CD14-positive monocyte (primary cell): ENCODE results near the gene UBE3C. TPM values are rescaled to one million over a fixed set of nuclear protein-coding genes. Genes with fewer than 3 reads are reported as not detected.

Experiments used
- DNase-seq, 3 donors: peaks; one replicate each; pipeline ENCODE4 v3.0.0-alpha.2; 2011 to 2022
- H2AFZ ChIP-seq: 2 replicates; pipeline ENCODE4 v1.6.0; 2012; ENCODE audit warnings: mild to moderate bottlenecking, low read depth, low read length, inconsistent platforms; ENCODE audit not compliant: insufficient read depth, poor library complexity, severe bottlenecking
- H3K27ac ChIP-seq, 2 donors: 1 replicate in 1 of 2; 2 replicates in 1 of 2; pipeline ENCODE4 v1.5.1; 2012 to 2013; ENCODE audit warnings: low read length in 2 of 2, control low read depth in 1 of 2, inconsistent platforms in 1 of 2, low read depth in 1 of 2, mild to moderate bottlenecking in 1 of 2
- H3K27me3 ChIP-seq, 2 donors: one replicate each; pipeline versions ENCODE4 v1.6.0 to v1.6.1; 2011 to 2013; ENCODE audit warnings: low read length in 2 of 2; ENCODE audit not compliant: control insufficient read depth in 2 of 2, insufficient read depth in 2 of 2
- H3K36me3 ChIP-seq, 2 donors: replicated peaks in 1 of 2; 1 replicate in 1 of 2; 2 replicates in 1 of 2; pipeline versions ENCODE4 v1.5.1 to v1.6.1; 2012 to 2013; ENCODE audit warnings: low read length in 2 of 2, control low read depth in 1 of 2, inconsistent platforms in 1 of 2, mild to moderate bottlenecking in 1 of 2; ENCODE audit not compliant: insufficient read depth in 2 of 2, control insufficient read depth in 1 of 2
- H3K4me1 ChIP-seq, 2 donors: 1 replicate in 1 of 2; 2 replicates in 1 of 2; pipeline versions ENCODE4 v1.5.1 to v1.6.1; 2012 to 2013; ENCODE audit warnings: low read length in 2 of 2, control low read depth in 1 of 2, inconsistent platforms in 1 of 2, mild to moderate bottlenecking in 1 of 2, moderate library complexity in 1 of 2; ENCODE audit not compliant: insufficient read depth in 2 of 2, control insufficient read depth in 1 of 2
- H3K4me2 ChIP-seq: replicated peaks from 2 replicates; pipeline ENCODE3; 2012; ENCODE audit warnings: low read length, moderate library complexity, mild to moderate bottlenecking; ENCODE audit not compliant: poor library complexity, severe bottlenecking; ENCODE audit errors: extremely low read depth
- H3K4me3 ChIP-seq, 3 experiments: fragments of 200-600 bp in 1 of 3; sonication (generic) in 1 of 3; replicated peaks in 1 of 3; 1 replicate in 2 of 3; 2 replicates in 1 of 3; pipeline ENCODE4 v1.5.1; 2011 to 2013; ENCODE audit warnings: low read length in 3 of 3, mild to moderate bottlenecking in 3 of 3, control low read depth in 2 of 3, low read depth in 2 of 3, inconsistent platforms in 1 of 3, moderate library complexity in 1 of 3
- H3K79me2 ChIP-seq: 2 replicates; pipeline ENCODE4 v1.6.0; 2012; ENCODE audit warnings: mild to moderate bottlenecking, control low read depth, inconsistent platforms, low read length, moderate library complexity; ENCODE audit not compliant: insufficient read depth
- H3K9ac ChIP-seq: 2 replicates; pipeline ENCODE4 v1.6.0; 2017; ENCODE audit warnings: low read length, mild to moderate bottlenecking; ENCODE audit not compliant: insufficient read depth, poor library complexity, severe bottlenecking
- H3K9me3 ChIP-seq, 2 donors: replicated peaks in 1 of 2; 1 replicate in 1 of 2; 2 replicates in 1 of 2; pipeline versions ENCODE4 v1.5.1 to v1.6.1; 2012 to 2013; ENCODE audit warnings: low read length in 2 of 2, control low read depth in 1 of 2; ENCODE audit not compliant: control insufficient read depth in 1 of 2, insufficient read depth in 1 of 2
- H4K20me1 ChIP-seq: 2 replicates; pipeline ENCODE4 v1.6.0; 2012; ENCODE audit warnings: mild to moderate bottlenecking, low read length, control low read depth, moderate library complexity; ENCODE audit not compliant: insufficient read depth
- H3K27ac Mint-ChIP-seq, 7 donors: one replicate each; pipeline ENCODE4 v1.8.0; 2020; ENCODE audit warnings: mild to moderate bottlenecking in 7 of 7, mixed read lengths in 7 of 7, moderate library complexity in 6 of 7, inconsistent platforms in 2 of 7
- H3K27me3 Mint-ChIP-seq, 3 donors: one replicate each; pipeline ENCODE4 v1.8.0; 2021 to 2022; ENCODE audit warnings: low read depth in 3 of 3, mild to moderate bottlenecking in 3 of 3, mixed read lengths in 3 of 3, moderate library complexity in 3 of 3, inconsistent platforms in 1 of 3
- H3K36me3 Mint-ChIP-seq, 2 donors: one replicate each; pipeline ENCODE4 v1.8.0; 2020; ENCODE audit warnings: mixed read lengths in 2 of 2, inconsistent platforms in 1 of 2, mild to moderate bottlenecking in 1 of 2
- H3K4me1 Mint-ChIP-seq: one replicate; pipeline ENCODE4 v1.8.0; 2020; ENCODE audit warnings: mild to moderate bottlenecking, mixed read lengths
- H3K4me3 Mint-ChIP-seq, 2 donors: one replicate each; pipeline ENCODE4 v1.8.0; 2020; ENCODE audit warnings: mild to moderate bottlenecking in 2 of 2, mixed read lengths in 2 of 2, moderate library complexity in 1 of 2
- H3K9me3 Mint-ChIP-seq, 7 donors: one replicate each; pipeline ENCODE4 v1.8.0; 2020 to 2022; ENCODE audit warnings: mixed read lengths in 7 of 7, mild to moderate bottlenecking in 6 of 7, moderate library complexity in 6 of 7, inconsistent platforms in 2 of 7
- WGBS: methylation state at CpG from one replicate; pipeline ENCODE4 v1.1.5; 2013; ENCODE audit warnings: missing lambda C conversion rate; ENCODE audit not compliant: insufficient coverage; 5-methylcytosine and 5-hydroxymethylcytosine counted together
- intact Hi-C, 2 donors: fragments of 100-400 bp; cut with micrococcal nuclease; formaldehyde crosslinking; loops; one replicate each; pipeline versions ENCODE4 v1.15.0 to v1.15.1; 2023
- polyA plus RNA-seq, 3 donors: library from polyadenylated mRNA; depleted of rRNA in 1 of 3; unstranded in 2 of 3; stranded (reverse) in 1 of 3; fragments of 300-500 nt in 2 of 3; fragments of >200 nt in 1 of 3; fragmentation: Illumina TruSeq in 2 of 3; gene quantifications; 1 replicate in 2 of 3; 2 replicates in 1 of 3; pipeline ENCODE4 v1.2.3, GENCODE V29; 2012 to 2021
- TF ChIP-seq, protein P1 (sequence below): fragments of 200-600 bp; IDR thresholded peaks from one replicate; pipeline ENCODE4 v1.8.0; 2022; ENCODE audit warnings: antibody characterized with exemption, mild to moderate bottlenecking

UBE3C gene
- polyA plus RNA-seq, 3 donors, result 19.5 to 34.5 (median 24.3) TPM

DNA sequence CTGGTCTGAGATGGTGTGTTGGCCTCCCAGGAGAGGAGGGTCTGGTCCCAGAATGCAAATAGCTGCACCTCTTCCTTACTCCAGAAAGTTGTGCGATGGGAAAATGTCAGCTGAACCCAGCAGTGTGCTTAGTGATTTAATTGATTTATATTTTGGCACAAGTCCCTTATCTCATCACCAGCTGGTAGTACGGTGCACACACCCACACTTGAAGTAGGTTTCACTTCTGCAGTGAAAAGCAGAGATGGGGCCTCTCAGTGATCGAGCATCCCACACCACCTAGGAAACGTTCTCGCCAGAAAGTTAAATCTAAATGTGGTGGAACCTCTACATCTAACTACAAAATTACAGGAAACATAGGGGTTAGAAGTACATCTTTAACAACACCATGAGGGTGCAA is 80.4 kb downstream of the UBE3C start:
- H3K36me3 Mint-ChIP-seq, result peaks cover 79 to 88% of the 10 kb centered on the region in 2 donors
- H3K79me2 ChIP-seq, result no peaks in the 10 kb centered on the region
- H3K27ac Mint-ChIP-seq, result no peak overlapping the region
- WGBS, result no CpG with 5 or more reads among the region's 5 CpGs
- no peaks in the 10 kb centered on the region for H3K4me1 ChIP-seq
- H3K36me3 ChIP-seq, result peaks cover 67 to 97% of the 10 kb centered on the region in 2 donors
- H2AFZ ChIP-seq, result no peak overlapping the region
- H3K9me3 Mint-ChIP-seq, result no peaks in the 10 kb centered on the region
- no peak for DNase-seq
- H3K4me2 ChIP-seq, result no peak overlapping the region
- peaks cover 0 to 1% (median 0%) of the 10 kb centered on the region in 3 donors for H3K27me3 Mint-ChIP-seq
- H3K4me1 Mint-ChIP-seq, result no peaks in the 10 kb centered on the region
- H3K9ac ChIP-seq, result no peak overlapping the region
- H3K27me3 ChIP-seq, result no peaks in the 10 kb centered on the region
- no peak overlapping the region for H3K4me3 Mint-ChIP-seq
- TF ChIP-seq, protein P1, sequence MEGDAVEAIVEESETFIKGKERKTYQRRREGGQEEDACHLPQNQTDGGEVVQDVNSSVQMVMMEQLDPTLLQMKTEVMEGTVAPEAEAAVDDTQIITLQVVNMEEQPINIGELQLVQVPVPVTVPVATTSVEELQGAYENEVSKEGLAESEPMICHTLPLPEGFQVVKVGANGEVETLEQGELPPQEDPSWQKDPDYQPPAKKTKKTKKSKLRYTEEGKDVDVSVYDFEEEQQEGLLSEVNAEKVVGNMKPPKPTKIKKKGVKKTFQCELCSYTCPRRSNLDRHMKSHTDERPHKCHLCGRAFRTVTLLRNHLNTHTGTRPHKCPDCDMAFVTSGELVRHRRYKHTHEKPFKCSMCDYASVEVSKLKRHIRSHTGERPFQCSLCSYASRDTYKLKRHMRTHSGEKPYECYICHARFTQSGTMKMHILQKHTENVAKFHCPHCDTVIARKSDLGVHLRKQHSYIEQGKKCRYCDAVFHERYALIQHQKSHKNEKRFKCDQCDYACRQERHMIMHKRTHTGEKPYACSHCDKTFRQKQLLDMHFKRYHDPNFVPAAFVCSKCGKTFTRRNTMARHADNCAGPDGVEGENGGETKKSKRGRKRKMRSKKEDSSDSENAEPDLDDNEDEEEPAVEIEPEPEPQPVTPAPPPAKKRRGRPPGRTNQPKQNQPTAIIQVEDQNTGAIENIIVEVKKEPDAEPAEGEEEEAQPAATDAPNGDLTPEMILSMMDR, result no peak
- intact Hi-C loops, result no loop called here
- H3K4me3 ChIP-seq, result no peak overlapping the region
- H3K9me3 ChIP-seq, result no peaks in the 10 kb centered on the region
- no peaks in the 10 kb centered on the region for H4K20me1 ChIP-seq
- no peak overlapping the region for H3K27ac ChIP-seq

DNA sequence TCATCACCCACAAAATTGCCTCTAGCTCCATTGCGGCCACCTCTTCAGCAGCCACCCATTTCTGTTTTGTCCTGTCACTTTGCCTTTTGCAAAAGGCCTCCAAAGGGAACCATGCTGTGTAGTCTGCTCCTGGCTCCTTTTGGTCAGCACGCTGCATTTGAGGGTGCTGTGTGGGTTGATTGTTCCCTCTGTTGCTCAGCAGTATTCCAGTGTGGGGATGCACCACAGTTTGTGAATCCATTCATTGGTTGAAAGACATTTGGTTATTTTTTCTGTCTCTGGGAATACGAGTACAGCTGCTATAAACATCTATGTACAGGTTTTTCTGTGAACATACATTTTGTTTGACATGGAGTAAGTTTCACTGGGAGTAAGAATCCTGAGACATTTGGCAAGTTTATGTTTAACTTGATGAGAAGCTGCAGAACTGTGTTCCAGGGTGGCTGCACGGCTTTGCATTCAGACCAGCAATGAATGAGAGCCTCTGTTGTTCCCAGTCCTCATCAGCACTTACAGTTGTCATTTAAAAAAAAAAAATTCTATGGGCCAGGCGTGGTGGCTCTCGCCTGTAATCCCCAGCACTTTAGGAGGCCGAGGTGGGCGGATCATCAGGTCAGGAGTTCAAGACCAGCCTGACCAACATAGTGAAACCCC is 82.3 kb downstream of the UBE3C start:
- Histone ChIP-seq H2AFZ (no peak overlapping the region), H3K4me2 (no peak overlapping the region), H3K4me3 (no peak overlapping the region), H3K4me1 (no peaks in the 10 kb centered on the region), H3K27me3 (no peaks in the 10 kb centered on the region), H3K27ac (no peak overlapping the region), H3K9ac (no peak overlapping the region), H4K20me1 (no peaks in the 10 kb centered on the region), H3K9me3 (no peaks in the 10 kb centered on the region), H3K36me3 (peaks cover 76 to 99% of the 10 kb centered on the region in 2 donors), H3K79me2 (no peaks in the 10 kb centered on the region)
- H3K27ac Mint-ChIP-seq, result peak overlapping the region in 2 of 7 donors; percentile 13 to 15
- TF ChIP-seq, protein P1, result no peak
- H3K36me3 Mint-ChIP-seq, result peaks cover 74 to 98% of the 10 kb centered on the region in 2 donors
- intact Hi-C loops, result no loop called here
- H3K27me3 Mint-ChIP-seq, result peaks cover 0 to 1% (median 0%) of the 10 kb centered on the region in 3 donors
- DNase-seq, result no peak
- H3K4me1 Mint-ChIP-seq, result no peaks in the 10 kb centered on the region
- no peak overlapping the region for H3K4me3 Mint-ChIP-seq
- no peaks in the 10 kb centered on the region for H3K9me3 Mint-ChIP-seq
- WGBS, result 96% methylated on average over 7 of the region's 8 CpGs
